HEK293 (cell line): Measurements from ENCODE around the gene CDKN2AIP.

Source experiments
- CTCF ChIA-PET: fragments of 350-600 bp; formaldehyde crosslinking; extraction: SDS; loops from one replicate; lab custom pipeline; 2021; ENCODE audit warnings: antibody characterized with exemption; lab: Yijun Ruan, JAX
- POLR2A ChIA-PET: fragments of 300-600 bp; formaldehyde crosslinking; extraction: SDS; loops from one replicate; lab custom pipeline; 2020; ENCODE audit warnings: antibody characterized with exemption, inconsistent platforms; lab: Yijun Ruan, JAX
- H3K27ac ChIP-seq: fragments of 200-500 bp; sonication (Bioruptor generic); 2 replicates; pipeline ENCODE4 v1.5.1; 2014; ENCODE audit warnings: low read depth, low read length, control low read depth, inconsistent platforms; ENCODE audit errors: extremely low read depth
- H3K36me3 ChIP-seq, 2 experiments: fragments of 200-500 bp in 1 of 2; sonication (Bioruptor generic) in 1 of 2; 1 replicate in 1 of 2; 2 replicates in 1 of 2; pipeline ENCODE4 v1.5.1; 2014 to 2017; ENCODE audit warnings: inconsistent platforms in 2 of 2, low read length in 2 of 2; ENCODE audit not compliant: control insufficient read depth in 2 of 2, insufficient read depth in 1 of 2
- H3K4me1 ChIP-seq: fragments of 200-500 bp; sonication (Bioruptor generic); 2 replicates; pipeline ENCODE4 v1.5.1; 2014; ENCODE audit warnings: mild to moderate bottlenecking, low read length, inconsistent platforms; ENCODE audit not compliant: control insufficient read depth, insufficient read depth
- H3K4me3 ChIP-seq: 2 replicates; pipeline ENCODE4 v1.5.1; 2011; ENCODE audit warnings: low read depth, mild to moderate bottlenecking, control low read depth, low read length, moderate library complexity
- H3K9me3 ChIP-seq: fragments of 200-500 bp; sonication (Bioruptor generic); 2 replicates; pipeline ENCODE4 v1.5.1; 2014; ENCODE audit warnings: low read depth, low read length, inconsistent platforms; ENCODE audit not compliant: control insufficient read depth, insufficient read depth
- KLF1 ChIP-seq: fragments of 450-650 bp; formaldehyde crosslinking; IDR thresholded peaks from 2 replicates; pipeline ENCODE4 v1.5.1; 2016; ENCODE audit warnings: missing biosample characterization, missing genetic modification characterization
- KLF10 ChIP-seq: fragments of 450-650 bp; IDR thresholded peaks from 2 replicates; pipeline ENCODE4 v1.5.1; 2018; ENCODE audit warnings: missing biosample characterization, mild to moderate bottlenecking, missing genetic modification characterization
- MEIS1 ChIP-seq: sonication (generic); formaldehyde crosslinking; IDR thresholded peaks from 2 replicates; pipeline ENCODE4 v1.8.1; 2022; ENCODE audit warnings: missing genetic modification reagents, mild to moderate bottlenecking, borderline replicate concordance
- RBAK ChIP-seq: fragments of 450-650 bp; formaldehyde crosslinking; IDR thresholded peaks from 2 replicates; pipeline ENCODE4 v1.5.1; 2016; ENCODE audit warnings: missing biosample characterization, missing genetic modification characterization
- TCF7L2 ChIP-seq: IDR thresholded peaks from 2 replicates; pipeline ENCODE4 v1.6.1; 2011; ENCODE audit warnings: low read depth, mild to moderate bottlenecking, inconsistent platforms, low read length, moderate library complexity, borderline replicate concordance
- ZFHX2 ChIP-seq: fragments of 450-650 bp; formaldehyde crosslinking; conservative IDR thresholded peaks from 2 replicates; pipeline ENCODE4 v1.5.1; 2016; ENCODE audit warnings: missing biosample characterization, missing genetic modification characterization
- ZFP41 ChIP-seq: fragments of 450-650 bp; formaldehyde crosslinking; IDR thresholded peaks from 2 replicates; pipeline ENCODE4 v1.5.1; 2016; ENCODE audit warnings: missing biosample characterization, missing genetic modification characterization, borderline replicate concordance
- ZNF2 ChIP-seq: fragments of 450-650 bp; formaldehyde crosslinking; IDR thresholded peaks from 2 replicates; pipeline ENCODE4 v1.5.1; 2016; ENCODE audit warnings: missing biosample characterization, missing genetic modification characterization
- ZNF510 ChIP-seq: fragments of 450-650 bp; formaldehyde crosslinking; IDR thresholded peaks from 2 replicates; pipeline ENCODE4 v1.5.1; 2018; ENCODE audit warnings: mild to moderate bottlenecking, missing genetic modification characterization, missing biosample characterization; ENCODE audit not compliant: insufficient replicate concordance
- ZNF529 ChIP-seq: fragments of 450-650 bp; formaldehyde crosslinking; IDR thresholded peaks from 2 replicates; pipeline ENCODE4 v1.5.1; 2017; ENCODE audit warnings: missing genetic modification characterization, missing biosample characterization; ENCODE audit not compliant: insufficient replicate concordance
- ZNF561 ChIP-seq: fragments of 450-650 bp; IDR thresholded peaks from 2 replicates; pipeline ENCODE4 v1.5.1; 2018; ENCODE audit warnings: missing biosample characterization, missing genetic modification characterization, borderline replicate concordance
- ZNF645 ChIP-seq: fragments of 450-650 bp; formaldehyde crosslinking; IDR thresholded peaks from 2 replicates; pipeline ENCODE4; 2016; ENCODE audit warnings: missing biosample characterization, missing genetic modification characterization
- ZSCAN16 ChIP-seq: fragments of 450-650 bp; formaldehyde crosslinking; IDR thresholded peaks from 2 replicates; pipeline ENCODE4 v1.5.1; 2016; ENCODE audit warnings: missing biosample characterization, missing genetic modification characterization
- ZSCAN23 ChIP-seq: fragments of 450-650 bp; formaldehyde crosslinking; IDR thresholded peaks from 2 replicates; pipeline ENCODE4 v1.5.1; 2016; ENCODE audit warnings: missing biosample characterization, missing genetic modification characterization
- TF ChIP-seq, protein P1 (sequence below): fragments of 450-650 bp; formaldehyde crosslinking; IDR thresholded peaks from 2 replicates; pipeline ENCODE4 v1.5.1; 2016; ENCODE audit warnings: missing biosample characterization, missing genetic modification characterization
- TF ChIP-seq, protein P2 (sequence below): fragments of 450-650 bp; formaldehyde crosslinking; IDR thresholded peaks from 2 replicates; pipeline ENCODE4 v1.5.1; 2016; ENCODE audit warnings: missing biosample characterization, missing genetic modification characterization
- TF ChIP-seq, protein P3 (sequence below): fragments of 450-650 bp; formaldehyde crosslinking; IDR thresholded peaks from 2 replicates; pipeline ENCODE4 v1.5.1; 2016; ENCODE audit warnings: missing biosample characterization, missing genetic modification characterization, low read depth
- TF ChIP-seq, protein P4 (sequence below): fragments of 450-650 bp; formaldehyde crosslinking; conservative IDR thresholded peaks from 2 replicates; pipeline ENCODE4 v1.5.1; 2016; ENCODE audit warnings: low read depth, missing biosample characterization, missing genetic modification characterization

Gene CDKN2AIP

GRCh38 chr4:183483997-183484396, 39.6 kb downstream of the CDKN2AIP start (continued):
- no peak for TF ChIP-seq KLF10 (tag by site-specific recombination)
- no peak for TF ChIP-seq ZFHX2 (tag by site-specific recombination)
- no peak for TF ChIP-seq ZNF2 (tag by site-specific recombination)
- no peak for TF ChIP-seq MEIS1 (CRISPR knock-in tag)
- no peak for TF ChIP-seq KLF1
- TF ChIP-seq, protein P1, sequence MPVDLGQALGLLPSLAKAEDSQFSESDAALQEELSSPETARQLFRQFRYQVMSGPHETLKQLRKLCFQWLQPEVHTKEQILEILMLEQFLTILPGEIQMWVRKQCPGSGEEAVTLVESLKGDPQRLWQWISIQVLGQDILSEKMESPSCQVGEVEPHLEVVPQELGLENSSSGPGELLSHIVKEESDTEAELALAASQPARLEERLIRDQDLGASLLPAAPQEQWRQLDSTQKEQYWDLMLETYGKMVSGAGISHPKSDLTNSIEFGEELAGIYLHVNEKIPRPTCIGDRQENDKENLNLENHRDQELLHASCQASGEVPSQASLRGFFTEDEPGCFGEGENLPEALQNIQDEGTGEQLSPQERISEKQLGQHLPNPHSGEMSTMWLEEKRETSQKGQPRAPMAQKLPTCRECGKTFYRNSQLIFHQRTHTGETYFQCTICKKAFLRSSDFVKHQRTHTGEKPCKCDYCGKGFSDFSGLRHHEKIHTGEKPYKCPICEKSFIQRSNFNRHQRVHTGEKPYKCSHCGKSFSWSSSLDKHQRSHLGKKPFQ (tag by site-specific recombination): no peak
- TF ChIP-seq, all 188 proteins: peak for 0

- no peak overlapping the region for H3K4me3 ChIP-seq
- H3K4me1 ChIP-seq: no peaks in the 10 kb centered on the region
- H3K9me3 ChIP-seq: no peaks in the 10 kb centered on the region
- ChIA-PET CTCF (interaction anchor here (0.6 kb wide), 1 partner anchor 89 kb away, joined by 4 read pairs; no protein-coding TSS in a partner anchor), POLR2A (no interaction called here)
- no peaks in the 10 kb centered on the region for H3K36me3 ChIP-seq
- no peak overlapping the region for H3K27ac ChIP-seq
- TF ChIP-seq, protein P2, sequence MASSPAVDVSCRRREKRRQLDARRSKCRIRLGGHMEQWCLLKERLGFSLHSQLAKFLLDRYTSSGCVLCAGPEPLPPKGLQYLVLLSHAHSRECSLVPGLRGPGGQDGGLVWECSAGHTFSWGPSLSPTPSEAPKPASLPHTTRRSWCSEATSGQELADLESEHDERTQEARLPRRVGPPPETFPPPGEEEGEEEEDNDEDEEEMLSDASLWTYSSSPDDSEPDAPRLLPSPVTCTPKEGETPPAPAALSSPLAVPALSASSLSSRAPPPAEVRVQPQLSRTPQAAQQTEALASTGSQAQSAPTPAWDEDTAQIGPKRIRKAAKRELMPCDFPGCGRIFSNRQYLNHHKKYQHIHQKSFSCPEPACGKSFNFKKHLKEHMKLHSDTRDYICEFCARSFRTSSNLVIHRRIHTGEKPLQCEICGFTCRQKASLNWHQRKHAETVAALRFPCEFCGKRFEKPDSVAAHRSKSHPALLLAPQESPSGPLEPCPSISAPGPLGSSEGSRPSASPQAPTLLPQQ (tag by site-specific recombination): no peak
- TF ChIP-seq ZNF529 (no peak), ZNF561 (tag by site-specific recombination) (no peak), ZSCAN16 (tag by site-specific recombination) (no peak), TCF7L2 (no peak), ZNF510 (tag by site-specific recombination) (no peak), RBAK (tag by site-specific recombination) (no peak), ZNF645 (no peak), ZSCAN23 (tag by site-specific recombination) (no peak), ZFP41 (tag by site-specific recombination) (no peak)
- TF ChIP-seq, protein P3, sequence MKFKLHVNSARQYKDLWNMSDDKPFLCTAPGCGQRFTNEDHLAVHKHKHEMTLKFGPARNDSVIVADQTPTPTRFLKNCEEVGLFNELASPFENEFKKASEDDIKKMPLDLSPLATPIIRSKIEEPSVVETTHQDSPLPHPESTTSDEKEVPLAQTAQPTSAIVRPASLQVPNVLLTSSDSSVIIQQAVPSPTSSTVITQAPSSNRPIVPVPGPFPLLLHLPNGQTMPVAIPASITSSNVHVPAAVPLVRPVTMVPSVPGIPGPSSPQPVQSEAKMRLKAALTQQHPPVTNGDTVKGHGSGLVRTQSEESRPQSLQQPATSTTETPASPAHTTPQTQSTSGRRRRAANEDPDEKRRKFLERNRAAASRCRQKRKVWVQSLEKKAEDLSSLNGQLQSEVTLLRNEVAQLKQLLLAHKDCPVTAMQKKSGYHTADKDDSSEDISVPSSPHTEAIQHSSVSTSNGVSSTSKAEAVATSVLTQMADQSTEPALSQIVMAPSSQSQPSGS (tag by site-specific recombination): no peak
- TF ChIP-seq, protein P4, sequence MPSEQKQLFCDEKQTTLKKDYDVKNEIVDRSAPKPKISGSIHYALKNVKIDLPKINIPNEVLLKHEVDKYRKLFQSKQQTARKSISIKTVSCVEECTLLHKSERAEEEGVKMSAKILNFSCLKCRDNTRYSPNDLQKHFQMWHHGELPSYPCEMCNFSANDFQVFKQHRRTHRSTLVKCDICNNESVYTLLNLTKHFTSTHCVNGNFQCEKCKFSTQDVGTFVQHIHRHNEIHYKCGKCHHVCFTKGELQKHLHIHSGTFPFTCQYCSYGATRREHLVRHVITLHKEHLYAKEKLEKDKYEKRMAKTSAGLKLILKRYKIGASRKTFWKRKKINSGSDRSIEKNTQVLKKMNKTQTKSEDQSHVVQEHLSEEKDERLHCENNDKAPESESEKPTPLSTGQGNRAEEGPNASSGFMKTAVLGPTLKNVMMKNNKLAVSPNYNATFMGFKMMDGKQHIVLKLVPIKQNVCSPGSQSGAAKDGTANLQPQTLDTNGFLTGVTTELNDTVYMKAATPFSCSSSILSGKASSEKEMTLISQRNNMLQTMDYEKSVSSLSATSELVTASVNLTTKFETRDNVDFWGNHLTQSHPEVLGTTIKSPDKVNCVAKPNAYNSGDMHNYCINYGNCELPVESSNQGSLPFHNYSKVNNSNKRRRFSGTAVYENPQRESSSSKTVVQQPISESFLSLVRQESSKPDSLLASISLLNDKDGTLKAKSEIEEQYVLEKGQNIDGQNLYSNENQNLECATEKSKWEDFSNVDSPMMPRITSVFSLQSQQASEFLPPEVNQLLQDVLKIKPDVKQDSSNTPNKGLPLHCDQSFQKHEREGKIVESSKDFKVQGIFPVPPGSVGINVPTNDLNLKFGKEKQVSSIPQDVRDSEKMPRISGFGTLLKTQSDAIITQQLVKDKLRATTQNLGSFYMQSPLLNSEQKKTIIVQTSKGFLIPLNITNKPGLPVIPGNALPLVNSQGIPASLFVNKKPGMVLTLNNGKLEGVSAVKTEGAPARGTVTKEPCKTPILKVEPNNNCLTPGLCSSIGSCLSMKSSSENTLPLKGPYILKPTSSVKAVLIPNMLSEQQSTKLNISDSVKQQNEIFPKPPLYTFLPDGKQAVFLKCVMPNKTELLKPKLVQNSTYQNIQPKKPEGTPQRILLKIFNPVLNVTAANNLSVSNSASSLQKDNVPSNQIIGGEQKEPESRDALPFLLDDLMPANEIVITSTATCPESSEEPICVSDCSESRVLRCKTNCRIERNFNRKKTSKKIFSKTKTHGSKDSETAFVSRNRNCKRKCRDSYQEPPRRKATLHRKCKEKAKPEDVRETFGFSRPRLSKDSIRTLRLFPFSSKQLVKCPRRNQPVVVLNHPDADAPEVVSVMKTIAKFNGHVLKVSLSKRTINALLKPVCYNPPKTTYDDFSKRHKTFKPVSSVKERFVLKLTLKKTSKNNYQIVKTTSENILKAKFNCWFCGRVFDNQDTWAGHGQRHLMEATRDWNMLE (tag by site-specific recombination): no peak
Observed at GRCh38 chr4:183485411-183486160, 41.1 kb downstream of the CDKN2AIP start.
